ENCODE measurements around the gene CELA1.

DNA sequence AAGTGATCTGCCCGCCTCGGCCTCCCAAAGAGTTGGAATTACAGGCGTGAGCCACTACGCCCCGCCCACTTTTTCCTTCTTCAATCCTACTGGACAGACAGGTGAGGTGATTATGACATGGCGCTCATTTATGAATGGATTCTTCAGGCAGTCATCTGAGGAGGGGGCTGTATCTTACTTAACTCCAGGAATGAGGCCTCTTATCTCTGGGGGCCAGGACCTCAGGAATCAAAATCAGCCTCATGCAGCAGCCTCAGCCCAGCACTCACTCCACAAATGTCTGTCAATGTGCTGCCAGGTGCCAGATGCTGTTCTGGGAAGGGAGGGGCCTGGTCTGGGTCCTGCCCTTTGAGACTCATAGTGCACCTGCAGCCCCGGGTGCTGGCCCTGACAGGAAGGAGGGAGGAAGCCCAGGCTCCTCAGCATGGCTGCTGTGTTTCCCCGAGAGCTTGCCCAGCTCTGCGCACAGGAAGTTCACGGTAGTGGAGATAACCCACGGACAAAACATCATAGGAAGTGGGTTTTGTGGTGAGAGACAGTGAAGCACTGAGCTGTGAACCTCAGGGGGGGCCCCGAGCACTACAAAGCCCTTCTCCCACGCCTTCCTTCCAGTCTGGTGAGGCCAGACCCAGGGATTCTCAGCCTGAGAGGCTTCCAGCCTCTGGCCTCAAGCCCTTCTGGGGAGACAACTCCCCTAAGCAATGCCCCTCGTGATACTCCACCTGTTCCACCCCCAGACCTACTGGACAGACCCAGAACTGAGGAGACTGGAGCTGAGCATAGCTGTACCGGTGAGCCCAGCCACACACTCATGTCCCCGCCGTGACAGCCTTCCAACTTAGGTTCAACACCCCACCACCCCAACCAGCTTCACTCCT, 22.4 kb upstream of the CELA1 start:
- TF ChIP-seq POLR2A (IDR thresholded peaks at IDR 0.05): no peak
- TF ChIP-seq, protein P1, sequence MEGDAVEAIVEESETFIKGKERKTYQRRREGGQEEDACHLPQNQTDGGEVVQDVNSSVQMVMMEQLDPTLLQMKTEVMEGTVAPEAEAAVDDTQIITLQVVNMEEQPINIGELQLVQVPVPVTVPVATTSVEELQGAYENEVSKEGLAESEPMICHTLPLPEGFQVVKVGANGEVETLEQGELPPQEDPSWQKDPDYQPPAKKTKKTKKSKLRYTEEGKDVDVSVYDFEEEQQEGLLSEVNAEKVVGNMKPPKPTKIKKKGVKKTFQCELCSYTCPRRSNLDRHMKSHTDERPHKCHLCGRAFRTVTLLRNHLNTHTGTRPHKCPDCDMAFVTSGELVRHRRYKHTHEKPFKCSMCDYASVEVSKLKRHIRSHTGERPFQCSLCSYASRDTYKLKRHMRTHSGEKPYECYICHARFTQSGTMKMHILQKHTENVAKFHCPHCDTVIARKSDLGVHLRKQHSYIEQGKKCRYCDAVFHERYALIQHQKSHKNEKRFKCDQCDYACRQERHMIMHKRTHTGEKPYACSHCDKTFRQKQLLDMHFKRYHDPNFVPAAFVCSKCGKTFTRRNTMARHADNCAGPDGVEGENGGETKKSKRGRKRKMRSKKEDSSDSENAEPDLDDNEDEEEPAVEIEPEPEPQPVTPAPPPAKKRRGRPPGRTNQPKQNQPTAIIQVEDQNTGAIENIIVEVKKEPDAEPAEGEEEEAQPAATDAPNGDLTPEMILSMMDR (IDR thresholded peaks at IDR 0.05): no peak
